CD14-positive monocyte (primary cell): ENCODE data around the gene LYPLAL1. TPM values are rescaled to one million over a fixed set of nuclear protein-coding genes. Genes with fewer than 3 reads are reported as not detected.
A peak's percentile ranks its signal among the peaks of the same experiment; 100 is the strongest.

Experiments
- DNase-seq, 3 donors: peaks; one replicate each; pipeline ENCODE4 v3.0.0-alpha.2; 2011 to 2022
- H2AFZ ChIP-seq: 2 replicates; pipeline ENCODE4 v1.6.0; 2012; ENCODE audit warnings: mild to moderate bottlenecking, low read depth, low read length, inconsistent platforms; ENCODE audit not compliant: insufficient read depth, poor library complexity, severe bottlenecking
- H3K27ac ChIP-seq, 2 donors: 1 replicate in 1 of 2; 2 replicates in 1 of 2; pipeline ENCODE4 v1.5.1; 2012 to 2013; ENCODE audit warnings: low read length in 2 of 2, control low read depth in 1 of 2, inconsistent platforms in 1 of 2, low read depth in 1 of 2, mild to moderate bottlenecking in 1 of 2
- H3K27me3 ChIP-seq, 2 donors: one replicate each; pipeline versions ENCODE4 v1.6.0 to v1.6.1; 2011 to 2013; ENCODE audit warnings: low read length in 2 of 2; ENCODE audit not compliant: control insufficient read depth in 2 of 2, insufficient read depth in 2 of 2
- H3K36me3 ChIP-seq, 2 donors: replicated peaks in 1 of 2; 1 replicate in 1 of 2; 2 replicates in 1 of 2; pipeline versions ENCODE4 v1.5.1 to v1.6.1; 2012 to 2013; ENCODE audit warnings: low read length in 2 of 2, control low read depth in 1 of 2, inconsistent platforms in 1 of 2, mild to moderate bottlenecking in 1 of 2; ENCODE audit not compliant: insufficient read depth in 2 of 2, control insufficient read depth in 1 of 2
- H3K4me1 ChIP-seq, 2 donors: 1 replicate in 1 of 2; 2 replicates in 1 of 2; pipeline versions ENCODE4 v1.5.1 to v1.6.1; 2012 to 2013; ENCODE audit warnings: low read length in 2 of 2, control low read depth in 1 of 2, inconsistent platforms in 1 of 2, mild to moderate bottlenecking in 1 of 2, moderate library complexity in 1 of 2; ENCODE audit not compliant: insufficient read depth in 2 of 2, control insufficient read depth in 1 of 2
- H3K4me2 ChIP-seq: replicated peaks from 2 replicates; pipeline ENCODE3; 2012; ENCODE audit warnings: low read length, moderate library complexity, mild to moderate bottlenecking; ENCODE audit not compliant: poor library complexity, severe bottlenecking; ENCODE audit errors: extremely low read depth
- H3K4me3 ChIP-seq, 3 experiments: fragments of 200-600 bp in 1 of 3; sonication (generic) in 1 of 3; replicated peaks in 1 of 3; 1 replicate in 2 of 3; 2 replicates in 1 of 3; pipeline ENCODE4 v1.5.1; 2011 to 2013; ENCODE audit warnings: low read length in 3 of 3, mild to moderate bottlenecking in 3 of 3, control low read depth in 2 of 3, low read depth in 2 of 3, inconsistent platforms in 1 of 3, moderate library complexity in 1 of 3
- H3K79me2 ChIP-seq: 2 replicates; pipeline ENCODE4 v1.6.0; 2012; ENCODE audit warnings: mild to moderate bottlenecking, control low read depth, inconsistent platforms, low read length, moderate library complexity; ENCODE audit not compliant: insufficient read depth
- H3K9ac ChIP-seq: 2 replicates; pipeline ENCODE4 v1.6.0; 2017; ENCODE audit warnings: low read length, mild to moderate bottlenecking; ENCODE audit not compliant: insufficient read depth, poor library complexity, severe bottlenecking
- H3K9me3 ChIP-seq, 2 donors: replicated peaks in 1 of 2; 1 replicate in 1 of 2; 2 replicates in 1 of 2; pipeline versions ENCODE4 v1.5.1 to v1.6.1; 2012 to 2013; ENCODE audit warnings: low read length in 2 of 2, control low read depth in 1 of 2; ENCODE audit not compliant: control insufficient read depth in 1 of 2, insufficient read depth in 1 of 2
- H4K20me1 ChIP-seq: 2 replicates; pipeline ENCODE4 v1.6.0; 2012; ENCODE audit warnings: mild to moderate bottlenecking, low read length, control low read depth, moderate library complexity; ENCODE audit not compliant: insufficient read depth
- H3K27ac Mint-ChIP-seq, 7 donors: one replicate each; pipeline ENCODE4 v1.8.0; 2020; ENCODE audit warnings: mild to moderate bottlenecking in 7 of 7, mixed read lengths in 7 of 7, moderate library complexity in 6 of 7, inconsistent platforms in 2 of 7
- H3K27me3 Mint-ChIP-seq, 3 donors: one replicate each; pipeline ENCODE4 v1.8.0; 2021 to 2022; ENCODE audit warnings: low read depth in 3 of 3, mild to moderate bottlenecking in 3 of 3, mixed read lengths in 3 of 3, moderate library complexity in 3 of 3, inconsistent platforms in 1 of 3
- H3K36me3 Mint-ChIP-seq, 2 donors: one replicate each; pipeline ENCODE4 v1.8.0; 2020; ENCODE audit warnings: mixed read lengths in 2 of 2, inconsistent platforms in 1 of 2, mild to moderate bottlenecking in 1 of 2
- H3K4me1 Mint-ChIP-seq: one replicate; pipeline ENCODE4 v1.8.0; 2020; ENCODE audit warnings: mild to moderate bottlenecking, mixed read lengths
- H3K4me3 Mint-ChIP-seq, 2 donors: one replicate each; pipeline ENCODE4 v1.8.0; 2020; ENCODE audit warnings: mild to moderate bottlenecking in 2 of 2, mixed read lengths in 2 of 2, moderate library complexity in 1 of 2
- H3K9me3 Mint-ChIP-seq, 7 donors: one replicate each; pipeline ENCODE4 v1.8.0; 2020 to 2022; ENCODE audit warnings: mixed read lengths in 7 of 7, mild to moderate bottlenecking in 6 of 7, moderate library complexity in 6 of 7, inconsistent platforms in 2 of 7
- WGBS: methylation state at CpG from one replicate; pipeline ENCODE4 v1.1.5; 2013; ENCODE audit warnings: missing lambda C conversion rate; ENCODE audit not compliant: insufficient coverage; 5-methylcytosine and 5-hydroxymethylcytosine counted together
- intact Hi-C, 2 donors: fragments of 100-400 bp; cut with micrococcal nuclease; formaldehyde crosslinking; loops; one replicate each; pipeline versions ENCODE4 v1.15.0 to v1.15.1; 2023
- polyA plus RNA-seq, 3 donors: library from polyadenylated mRNA; depleted of rRNA in 1 of 3; unstranded in 2 of 3; stranded (reverse) in 1 of 3; fragments of 300-500 nt in 2 of 3; fragments of >200 nt in 1 of 3; fragmentation: Illumina TruSeq in 2 of 3; gene quantifications; 1 replicate in 2 of 3; 2 replicates in 1 of 3; pipeline ENCODE4 v1.2.3, GENCODE V29; 2012 to 2021
- TF ChIP-seq, protein P1 (sequence below): fragments of 200-600 bp; IDR thresholded peaks from one replicate; pipeline ENCODE4 v1.8.0; 2022; ENCODE audit warnings: antibody characterized with exemption, mild to moderate bottlenecking

Gene LYPLAL1
- polyA plus RNA-seq, 3 donors = 10.2 to 55.9 (median 36.1) TPM

DNA sequence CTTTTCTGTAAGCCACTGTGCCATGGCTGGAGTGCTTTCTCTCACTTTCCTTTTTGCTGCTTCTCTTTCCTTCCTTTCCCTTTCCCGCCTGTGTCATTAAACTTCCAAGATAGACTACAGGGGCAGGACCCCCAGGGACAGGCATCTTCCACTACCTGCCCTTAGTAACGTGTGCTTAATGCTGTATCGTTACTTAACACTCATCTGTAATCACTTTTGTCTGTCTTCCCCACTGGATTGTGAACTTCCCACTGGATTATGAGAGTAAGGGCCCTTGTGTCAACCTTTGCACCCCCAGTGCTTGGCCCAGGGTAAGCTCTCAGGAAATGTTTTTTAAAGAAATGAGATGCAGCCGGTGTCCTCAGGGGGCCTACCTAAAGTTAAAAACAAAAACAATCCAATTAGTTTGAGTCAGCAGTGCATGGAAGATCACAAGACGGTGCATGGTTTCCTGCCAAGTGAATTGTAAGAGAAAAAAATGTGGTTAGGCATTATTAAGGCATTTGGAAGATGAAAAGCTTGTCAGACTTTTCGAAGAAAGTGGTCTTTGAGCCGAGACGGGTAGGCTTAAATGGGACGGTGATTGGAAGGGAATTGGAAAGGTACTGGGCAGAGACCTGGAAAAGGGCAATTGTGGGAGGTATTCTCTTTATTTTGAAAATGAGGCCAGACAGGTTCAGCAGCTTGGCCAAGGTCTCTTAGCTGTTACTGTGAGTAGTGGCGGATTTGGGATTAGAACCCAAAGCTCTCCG lies 958 bp downstream of the LYPLAL1 start:
- H3K4me1 Mint-ChIP-seq = peaks cover 50% of the 10 kb centered on the region

DNA sequence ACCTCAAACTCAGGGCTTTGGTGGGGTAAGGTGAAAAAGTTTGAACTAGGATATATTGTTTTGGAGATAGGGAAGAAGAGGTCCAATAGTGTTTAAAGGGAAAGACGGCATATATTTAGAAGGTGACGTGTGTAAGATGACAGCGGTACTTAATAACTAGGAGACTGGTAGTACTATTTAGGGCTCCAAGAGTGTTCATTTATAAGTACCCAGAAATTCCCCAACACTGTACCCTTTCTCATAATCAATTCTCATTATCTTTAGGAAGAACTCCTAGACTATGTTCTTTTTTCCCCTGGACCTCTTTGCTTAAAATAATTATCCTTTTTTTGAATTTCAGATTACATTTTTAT lies 1.5 kb downstream of the LYPLAL1 start:
- Histone ChIP-seq H3K4me1 (peaks cover 29 to 42% of the 10 kb centered on the region in 2 donors), H2AFZ (no peak overlapping the region), H3K4me2 (peak overlapping the region; percentile 80), H3K9ac (no peak overlapping the region), H3K36me3 (peaks cover 0 to 2% of the 10 kb centered on the region in 2 donors), H3K27ac (peak overlapping the region in 1 of 2 donors; percentile 95), H3K79me2 (peaks cover 23% of the 10 kb centered on the region), H3K4me3 (peak overlapping the region in 1 of 3 experiments; percentile 83), H3K9me3 (no peaks in the 10 kb centered on the region), H3K27me3 (no peaks in the 10 kb centered on the region), H4K20me1 (no peaks in the 10 kb centered on the region)
- peak overlapping the region; percentile 9 to 99 for H3K4me3 Mint-ChIP-seq
- H3K36me3 Mint-ChIP-seq = peaks cover 15 to 25% of the 10 kb centered on the region in 2 donors
- WGBS = no CpG with 5 or more reads among the region's 3 CpGs
- intact Hi-C loops = loop anchor here (2.0 to 10.0 kb wide), 2 partner anchors 84 to 830 kb away; partner anchors contain the start of gene TGFB2 (in 1 of the 2)
- peaks cover 0 to 1% (median 0%) of the 10 kb centered on the region in 3 donors for H3K27me3 Mint-ChIP-seq
- peaks cover 54% of the 10 kb centered on the region for H3K4me1 Mint-ChIP-seq
- peak overlapping the region in 4 of 7 donors; percentile 95 to 100 (median 98) for H3K27ac Mint-ChIP-seq
- no peak for DNase-seq
- no peaks in the 10 kb centered on the region for H3K9me3 Mint-ChIP-seq
- TF ChIP-seq, protein P1, sequence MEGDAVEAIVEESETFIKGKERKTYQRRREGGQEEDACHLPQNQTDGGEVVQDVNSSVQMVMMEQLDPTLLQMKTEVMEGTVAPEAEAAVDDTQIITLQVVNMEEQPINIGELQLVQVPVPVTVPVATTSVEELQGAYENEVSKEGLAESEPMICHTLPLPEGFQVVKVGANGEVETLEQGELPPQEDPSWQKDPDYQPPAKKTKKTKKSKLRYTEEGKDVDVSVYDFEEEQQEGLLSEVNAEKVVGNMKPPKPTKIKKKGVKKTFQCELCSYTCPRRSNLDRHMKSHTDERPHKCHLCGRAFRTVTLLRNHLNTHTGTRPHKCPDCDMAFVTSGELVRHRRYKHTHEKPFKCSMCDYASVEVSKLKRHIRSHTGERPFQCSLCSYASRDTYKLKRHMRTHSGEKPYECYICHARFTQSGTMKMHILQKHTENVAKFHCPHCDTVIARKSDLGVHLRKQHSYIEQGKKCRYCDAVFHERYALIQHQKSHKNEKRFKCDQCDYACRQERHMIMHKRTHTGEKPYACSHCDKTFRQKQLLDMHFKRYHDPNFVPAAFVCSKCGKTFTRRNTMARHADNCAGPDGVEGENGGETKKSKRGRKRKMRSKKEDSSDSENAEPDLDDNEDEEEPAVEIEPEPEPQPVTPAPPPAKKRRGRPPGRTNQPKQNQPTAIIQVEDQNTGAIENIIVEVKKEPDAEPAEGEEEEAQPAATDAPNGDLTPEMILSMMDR = no peak

More for the DNA sequence above, 958 bp downstream of the LYPLAL1 start:
- H3K36me3 ChIP-seq = no peaks in the 10 kb centered on the region
- H4K20me1 ChIP-seq = no peaks in the 10 kb centered on the region
- 34% methylated on average over 8 of the region's 11 CpGs for WGBS
- Mint-ChIP-seq H3K27ac (peak overlapping the region; percentile 94 to 100 (median 97)), H3K9me3 (no peaks in the 10 kb centered on the region), H3K27me3 (peaks cover 0 to 1% (median 0%) of the 10 kb centered on the region in 3 donors), H3K4me3 (peak overlapping the region; percentile 95 to 99), H3K36me3 (peaks cover 15 to 25% of the 10 kb centered on the region in 2 donors)
- no peaks in the 10 kb centered on the region for H3K27me3 ChIP-seq
- peak overlapping the region; percentile 87 for H2AFZ ChIP-seq
- intact Hi-C loops = loop anchor here (2.0 to 10.0 kb wide), 2 partner anchors 84 to 830 kb away; partner anchors contain the start of gene TGFB2 (in 1 of the 2)
- H3K9me3 ChIP-seq = no peaks in the 10 kb centered on the region
- TF ChIP-seq, protein P1 = no peak
- peak overlapping the region; percentile 91 for H3K9ac ChIP-seq
- H3K4me3 ChIP-seq = peak overlapping the region; percentile 56 to 83 (median 70)
- DNase-seq = peak in 2 of 3 donors; percentile 10 to 24
- peaks cover 20% of the 10 kb centered on the region for H3K79me2 ChIP-seq
- peak overlapping the region; percentile 80 for H3K4me2 ChIP-seq
- H3K27ac ChIP-seq = peak overlapping the region; percentile 82 to 95
- H3K4me1 ChIP-seq = peaks cover 25 to 36% of the 10 kb centered on the region in 2 donors
